HTERT RPE-1 (cell line): ENCODE data around the gene THBS4.

Source experiments
- in situ Hi-C: fragments of 300-500 bp; cut with MboI; formaldehyde crosslinking; loops from 4 replicates; pipeline ENCODE4 v1.14.3; 2020; ENCODE audit warnings: low sequenced_read_pairs

THBS4 gene

DNA sequence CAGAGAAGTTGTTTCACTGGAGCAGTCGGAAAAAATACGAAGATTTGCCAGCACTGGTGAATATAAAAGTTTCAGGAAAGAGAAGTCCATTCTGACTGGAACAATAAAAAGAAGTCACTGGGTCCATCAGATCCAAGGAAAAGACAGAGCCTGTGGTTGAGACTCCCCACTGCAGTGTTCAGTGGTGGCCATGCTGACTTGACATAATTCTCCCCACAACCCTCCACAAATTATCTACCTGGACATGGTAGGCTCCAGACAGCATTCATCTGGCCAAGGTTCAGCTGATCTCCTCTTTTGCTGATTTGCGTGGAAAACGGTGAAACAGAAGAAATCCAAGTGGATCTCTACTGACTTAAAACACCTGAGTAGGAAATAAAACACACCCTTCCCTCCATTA lies 8.0 kb downstream of the THBS4 start:
- in situ Hi-C loops, result no loop called here

DNA sequence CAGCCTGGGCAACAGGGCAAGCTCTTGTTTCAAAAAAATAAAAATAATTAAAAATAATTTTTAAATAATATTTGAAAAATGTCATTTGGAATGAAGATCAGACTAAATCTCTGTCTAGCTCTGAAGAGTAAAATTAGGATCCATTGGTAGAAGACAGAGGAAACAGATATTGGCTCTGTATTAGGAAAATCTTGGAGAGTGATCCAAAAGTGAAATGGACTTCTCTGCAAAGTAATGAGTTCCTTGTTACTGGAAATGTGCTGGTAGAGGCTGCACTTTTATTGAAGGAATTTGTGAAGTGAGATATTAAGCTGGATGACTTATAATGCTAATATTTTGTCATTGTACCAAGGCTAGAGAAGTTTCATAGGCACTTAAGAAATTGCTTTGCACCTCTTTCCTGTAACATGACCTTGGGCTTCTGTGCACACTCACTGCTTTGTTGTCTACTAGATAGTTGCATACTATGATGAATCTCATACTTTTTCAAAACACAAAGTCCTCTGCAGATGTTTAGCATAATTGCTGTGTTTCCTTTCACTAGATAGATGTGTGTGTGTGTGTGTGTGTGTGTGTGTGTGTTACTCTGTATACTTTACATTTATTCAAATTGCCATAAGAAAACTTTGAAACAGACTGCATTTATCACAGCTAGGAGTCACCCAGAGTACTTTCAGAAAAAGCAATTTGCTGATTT lies 13.1 kb downstream of the THBS4 start:
- in situ Hi-C loops, result no loop called here

DNA sequence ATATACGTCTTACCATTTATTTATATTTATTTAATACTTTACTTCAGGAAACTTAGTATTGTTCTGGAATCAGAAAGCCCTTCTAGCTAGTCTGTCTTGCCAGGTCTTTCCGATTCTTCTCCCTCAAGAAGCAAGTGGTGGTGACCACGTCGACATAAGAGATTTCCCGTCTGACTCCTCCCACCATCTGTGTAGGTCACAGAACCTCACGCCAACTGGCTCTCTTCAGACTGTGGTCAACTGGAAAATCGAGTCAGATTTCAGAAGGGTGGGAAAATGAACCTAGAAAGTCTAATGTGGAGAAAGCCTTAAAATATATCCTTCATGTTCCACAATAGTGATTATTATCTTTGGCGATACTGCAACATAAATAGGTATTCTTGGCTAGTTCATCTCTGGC lies 17.3 kb downstream of the THBS4 start:
- in situ Hi-C loops, result no loop called here

DNA sequence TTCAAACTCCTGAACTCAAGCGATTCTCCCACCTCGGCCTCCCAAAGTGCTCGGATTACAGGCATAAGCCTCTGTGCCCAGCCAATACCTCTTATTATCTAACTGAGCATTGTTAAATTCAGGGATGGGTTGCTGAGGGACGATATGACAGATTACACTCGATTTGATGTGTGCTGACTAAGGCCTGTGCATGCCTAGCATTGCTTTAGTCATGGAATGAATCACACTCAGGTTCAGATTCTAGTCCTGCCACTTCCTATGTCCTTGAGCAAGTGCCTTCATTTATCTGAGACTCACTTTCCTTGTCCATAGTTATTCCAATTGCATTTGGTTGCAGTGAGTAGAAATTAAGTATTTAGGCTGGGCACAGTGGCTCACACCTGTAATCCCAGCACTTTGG lies 19.5 kb downstream of the THBS4 start:
- in situ Hi-C loops, result no loop called here

DNA sequence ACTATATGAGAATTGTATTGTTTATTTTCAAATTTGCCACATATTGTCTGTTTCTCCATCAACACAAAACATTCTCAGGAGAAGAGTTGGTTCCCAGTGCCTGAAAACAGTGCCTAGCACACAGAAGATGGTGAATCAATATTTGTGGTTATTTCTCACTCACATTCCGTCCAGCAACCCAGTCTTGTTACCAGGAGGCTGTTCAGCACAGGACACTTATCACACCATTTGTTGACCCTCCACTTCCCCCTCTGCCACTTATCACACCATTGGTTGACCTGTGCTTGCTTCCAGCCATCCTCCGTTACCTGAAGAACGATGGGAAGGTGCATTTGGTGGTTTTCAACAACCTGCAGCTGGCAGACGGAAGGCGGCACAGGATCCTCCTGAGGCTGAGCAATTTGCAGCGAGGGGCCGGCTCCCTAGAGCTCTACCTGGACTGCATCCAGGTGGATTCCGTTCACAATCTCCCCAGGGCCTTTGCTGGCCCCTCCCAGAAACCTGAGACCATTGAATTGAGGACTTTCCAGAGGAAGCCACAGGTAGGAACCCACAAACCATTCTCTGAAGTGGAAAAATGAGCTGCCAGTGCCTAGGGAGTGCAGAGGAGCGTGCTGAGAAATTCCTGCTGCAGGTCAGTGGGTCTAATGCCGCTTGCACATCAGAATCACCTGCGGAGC lies 20.5 kb downstream of the THBS4 start:
- in situ Hi-C loops, result no loop called here

DNA sequence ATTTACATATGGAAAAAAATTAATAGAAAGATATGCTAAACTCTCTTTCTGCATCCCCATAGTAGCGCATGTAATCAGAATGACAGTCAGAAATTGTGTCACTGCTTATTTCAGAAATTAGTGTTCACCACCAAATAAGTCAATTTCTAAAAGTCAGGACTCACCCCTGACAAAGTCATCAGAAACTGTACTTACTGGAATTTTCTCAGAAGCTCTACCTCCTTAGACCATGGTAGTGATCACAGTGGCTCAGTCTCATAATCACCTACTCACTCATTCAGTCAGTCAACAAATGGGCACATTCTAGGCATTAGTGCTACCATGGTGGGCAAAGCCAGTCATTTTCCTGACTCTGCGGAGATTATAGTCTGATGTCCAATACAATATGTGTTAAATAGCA lies 22.0 kb downstream of the THBS4 start:
- in situ Hi-C loops, result no loop called here

DNA sequence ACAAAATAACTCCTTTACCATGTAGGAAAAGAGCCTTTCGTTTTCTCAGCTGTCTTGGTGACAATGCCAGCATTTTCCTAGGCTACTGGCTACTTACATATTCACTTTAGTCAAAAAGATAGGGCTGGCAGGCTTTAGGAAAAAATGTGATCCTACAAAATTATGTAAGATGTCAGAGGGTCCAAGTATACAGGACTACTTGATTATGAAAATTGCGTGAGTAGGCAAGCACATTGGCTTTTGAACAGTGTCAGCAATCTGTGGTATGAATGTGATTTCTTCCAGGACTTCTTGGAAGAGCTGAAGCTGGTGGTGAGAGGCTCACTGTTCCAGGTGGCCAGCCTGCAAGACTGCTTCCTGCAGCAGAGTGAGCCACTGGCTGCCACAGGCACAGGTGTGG lies 22.8 kb downstream of the THBS4 start:
- in situ Hi-C loops, result no loop called here

DNA sequence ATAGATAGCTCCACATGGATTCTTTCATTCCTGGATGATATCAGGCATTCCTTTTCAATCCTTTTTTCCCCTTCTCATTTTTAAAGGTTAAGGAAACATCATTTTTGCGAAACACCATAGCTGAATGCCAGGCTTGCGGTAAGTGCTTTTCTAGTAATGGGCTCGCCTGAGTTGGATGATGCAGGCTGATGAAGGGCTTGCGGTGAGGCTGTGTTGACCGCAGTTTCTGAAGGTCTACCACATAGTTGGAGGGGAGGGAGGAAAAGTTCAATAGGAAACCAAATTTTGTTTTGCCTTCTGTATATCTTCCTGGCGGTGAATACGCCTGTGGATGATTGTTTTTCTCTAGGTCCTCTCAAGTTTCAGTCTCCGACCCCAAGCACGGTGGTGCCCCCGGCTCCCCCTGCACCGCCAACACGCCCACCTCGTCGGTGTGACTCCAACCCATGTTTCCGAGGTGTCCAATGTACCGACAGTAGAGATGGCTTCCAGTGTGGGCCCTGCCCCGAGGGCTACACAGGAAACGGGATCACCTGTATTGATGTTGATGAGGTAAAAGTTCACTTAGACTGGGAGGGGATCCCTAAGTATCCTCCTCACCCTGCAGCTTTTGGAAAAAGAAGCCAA lies 24.3 kb downstream of the THBS4 start:
- in situ Hi-C loops, result no loop called here

DNA sequence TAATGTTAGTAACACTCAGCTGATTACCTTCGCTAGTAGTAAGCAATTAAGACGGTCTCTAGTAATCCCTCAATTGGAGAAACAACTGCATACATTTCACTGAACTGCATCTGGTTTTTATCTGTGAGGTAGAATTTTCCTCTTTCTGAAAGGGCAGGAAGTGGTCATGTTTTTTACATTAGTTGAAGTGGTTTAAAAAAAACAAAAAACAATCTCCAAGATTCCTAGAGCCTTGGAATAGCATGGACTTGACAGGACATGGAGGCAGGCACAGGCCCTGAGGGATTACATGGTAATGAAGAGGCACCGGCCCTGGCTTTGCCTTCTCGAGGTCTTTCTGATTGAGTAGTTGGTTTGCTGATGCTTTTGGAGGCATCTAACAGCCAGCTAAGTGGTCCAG lies 25.8 kb downstream of the THBS4 start:
- in situ Hi-C loops, result no loop called here

DNA sequence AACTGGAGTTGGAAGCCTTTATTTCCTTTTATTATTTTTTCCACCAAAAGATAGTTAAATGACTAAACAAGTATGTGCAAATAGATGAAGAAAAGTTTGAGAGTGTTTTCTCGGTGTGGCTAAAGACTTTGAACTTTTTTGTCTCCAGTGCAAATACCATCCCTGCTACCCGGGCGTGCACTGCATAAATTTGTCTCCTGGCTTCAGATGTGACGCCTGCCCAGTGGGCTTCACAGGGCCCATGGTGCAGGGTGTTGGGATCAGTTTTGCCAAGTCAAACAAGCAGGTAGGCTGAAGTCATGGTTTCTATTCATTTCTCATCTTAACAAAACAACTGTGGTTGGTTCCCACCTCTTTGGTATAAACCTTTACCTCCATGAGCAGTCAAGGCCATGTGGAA lies 26.4 kb downstream of the THBS4 start:
- in situ Hi-C loops, result no loop called here

DNA sequence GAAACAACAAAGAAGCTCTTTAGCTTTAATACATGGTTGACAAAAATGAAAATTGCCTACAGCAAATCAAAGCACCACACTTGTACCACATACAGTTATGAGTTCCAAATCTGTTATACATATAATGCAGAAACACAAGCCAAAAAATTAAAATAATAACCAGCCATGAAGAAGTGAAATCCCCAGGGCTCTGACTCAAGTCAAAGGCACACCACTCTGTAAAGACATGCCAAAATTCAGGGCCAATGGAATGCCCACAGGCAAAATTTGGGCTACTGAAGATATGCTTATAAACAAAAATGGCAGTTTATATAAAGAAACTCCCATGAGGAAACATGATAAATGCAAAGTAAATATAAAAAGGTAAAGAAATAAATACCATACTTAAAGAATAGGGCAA lies 29.0 kb downstream of the THBS4 start:
- in situ Hi-C loops, result no loop called here

DNA sequence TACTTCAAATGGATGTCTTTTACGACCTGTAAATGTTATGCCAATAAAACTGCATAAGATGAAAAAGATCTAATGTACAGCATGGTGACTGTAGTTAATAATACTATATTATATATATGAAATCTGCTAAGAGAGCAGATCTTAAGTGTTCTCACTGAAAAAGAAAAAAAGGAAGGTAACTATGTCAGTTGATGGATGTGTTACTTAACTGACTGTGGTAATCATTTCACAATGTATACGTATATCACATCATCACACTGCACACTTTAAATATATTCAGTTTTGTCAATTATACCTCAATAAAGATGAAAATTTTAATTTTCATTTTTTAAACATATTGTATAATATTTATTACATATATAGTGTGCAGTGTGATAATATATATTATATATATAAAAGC lies 31.9 kb downstream of the THBS4 start:
- in situ Hi-C loops, result no loop called here

DNA sequence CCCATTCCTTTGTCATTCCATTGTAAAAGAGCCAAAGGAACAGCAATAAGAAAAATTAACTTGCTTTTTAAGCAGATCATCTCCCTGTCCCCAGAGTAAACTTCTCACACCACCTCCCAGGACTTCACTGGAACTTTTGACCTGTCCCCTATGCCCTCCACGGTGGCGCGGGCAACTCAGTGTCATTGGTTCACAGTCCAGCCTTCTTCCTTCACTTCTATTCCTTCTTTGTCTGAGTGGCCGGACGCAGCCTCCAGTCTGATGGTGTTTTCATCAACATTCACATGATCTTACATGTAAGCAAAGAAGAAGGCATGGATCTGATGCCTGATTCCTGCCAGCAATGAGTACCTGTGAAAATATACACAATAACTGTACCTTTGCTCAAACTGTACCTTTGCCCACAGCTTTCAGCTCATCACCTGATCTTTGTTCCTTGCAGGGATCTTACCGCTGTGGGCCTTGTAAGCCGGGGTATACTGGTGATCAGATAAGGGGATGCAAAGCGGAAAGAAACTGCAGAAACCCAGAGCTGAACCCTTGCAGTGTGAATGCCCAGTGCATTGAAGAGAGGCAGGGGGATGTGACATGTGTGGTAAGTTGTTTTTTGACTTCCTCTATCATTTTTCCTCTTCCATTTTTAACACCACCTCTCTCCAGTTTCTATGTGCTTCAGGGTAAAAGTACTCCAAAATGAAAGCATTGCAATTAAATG lies 32.5 kb downstream of the THBS4 start:
- in situ Hi-C loops, result no loop called here

DNA sequence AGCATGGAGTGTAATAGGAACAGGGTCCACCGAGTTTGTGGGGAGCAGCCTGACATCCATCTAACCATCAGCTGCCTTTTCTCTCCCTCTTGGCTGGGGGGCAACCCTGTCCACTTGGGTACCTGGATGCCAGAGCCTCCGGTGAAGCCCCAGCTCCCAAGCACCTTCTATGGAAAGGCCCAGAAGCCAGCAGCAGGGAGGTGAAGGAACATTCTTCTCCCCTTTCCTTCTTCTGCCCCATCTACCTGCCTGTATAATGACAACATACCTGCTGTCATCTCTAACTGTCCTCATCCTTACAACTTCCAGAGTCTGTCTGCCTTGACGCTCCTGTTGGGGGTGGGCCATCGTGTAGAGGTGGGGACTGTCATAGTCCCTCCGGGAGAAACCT lies 33.1 kb downstream of the THBS4 start:
- in situ Hi-C loops, result no loop called here

DNA sequence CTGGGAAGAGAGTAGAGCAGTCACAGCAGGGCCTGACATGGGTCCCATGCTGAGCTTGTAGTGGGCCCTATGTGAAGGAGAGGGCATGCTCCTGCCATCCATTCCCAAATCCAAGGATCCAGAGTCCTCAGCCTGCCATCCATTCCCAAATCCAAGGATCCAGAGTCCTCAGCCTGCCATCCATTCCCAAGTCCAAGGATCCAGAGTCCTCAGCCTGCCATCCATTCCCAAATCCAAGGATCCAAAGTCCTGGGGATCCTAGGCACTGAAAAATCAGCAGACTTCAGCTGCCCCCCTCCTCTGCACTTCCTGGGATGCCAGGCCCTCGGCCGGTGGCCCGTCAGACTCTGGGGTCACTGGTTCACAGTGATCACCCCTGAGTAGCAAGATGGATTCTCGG lies 33.6 kb downstream of the THBS4 start:
- in situ Hi-C loops, result no loop called here

DNA sequence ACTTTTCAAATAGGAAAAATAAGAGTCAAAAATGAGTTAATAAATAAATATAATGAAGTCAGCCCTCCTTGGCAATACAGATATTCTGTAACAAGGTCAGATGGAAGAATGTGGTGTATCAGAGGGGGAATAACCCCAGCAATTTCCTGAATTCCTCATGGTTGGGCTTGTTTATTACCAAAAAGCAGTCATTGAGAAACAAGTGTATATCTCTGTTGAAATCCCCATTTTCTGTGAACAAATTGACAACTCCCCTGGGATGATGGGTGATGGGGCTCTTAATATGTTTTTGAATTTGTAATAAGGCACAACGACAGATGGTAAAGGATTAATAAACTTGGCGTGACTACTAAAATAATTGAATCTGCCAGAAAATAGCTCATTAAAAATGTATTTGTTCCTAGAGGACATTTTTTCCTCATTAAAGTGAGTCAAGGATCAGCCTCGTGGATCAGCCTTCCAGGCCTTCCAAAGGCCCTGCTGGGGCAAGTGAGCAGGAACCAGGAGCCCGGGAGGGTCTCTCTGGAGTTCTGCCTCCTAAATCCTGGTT lies 34.2 kb downstream of the THBS4 start:
- in situ Hi-C loops, result no loop called here

DNA sequence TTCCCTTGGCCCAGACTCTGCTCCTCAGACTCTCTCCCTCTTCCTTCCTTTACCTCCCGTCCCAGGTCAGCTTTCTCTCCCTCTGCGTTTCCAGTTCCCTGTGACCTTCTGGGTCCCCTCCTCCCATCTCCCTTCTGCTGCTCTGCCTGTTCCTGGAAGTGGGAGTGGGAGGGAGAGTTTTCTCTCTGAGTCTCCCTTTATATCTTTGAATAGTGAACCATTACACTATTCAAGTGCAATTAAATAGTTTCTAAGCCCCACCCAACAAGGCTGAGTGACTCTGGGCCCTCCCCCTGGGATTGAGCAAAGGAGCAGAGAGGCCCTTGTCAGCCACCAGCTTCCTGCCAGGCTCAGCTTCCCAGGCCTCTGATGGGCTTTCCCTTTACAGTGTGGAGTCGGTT lies 34.8 kb downstream of the THBS4 start:
- in situ Hi-C loops, result no loop called here

DNA sequence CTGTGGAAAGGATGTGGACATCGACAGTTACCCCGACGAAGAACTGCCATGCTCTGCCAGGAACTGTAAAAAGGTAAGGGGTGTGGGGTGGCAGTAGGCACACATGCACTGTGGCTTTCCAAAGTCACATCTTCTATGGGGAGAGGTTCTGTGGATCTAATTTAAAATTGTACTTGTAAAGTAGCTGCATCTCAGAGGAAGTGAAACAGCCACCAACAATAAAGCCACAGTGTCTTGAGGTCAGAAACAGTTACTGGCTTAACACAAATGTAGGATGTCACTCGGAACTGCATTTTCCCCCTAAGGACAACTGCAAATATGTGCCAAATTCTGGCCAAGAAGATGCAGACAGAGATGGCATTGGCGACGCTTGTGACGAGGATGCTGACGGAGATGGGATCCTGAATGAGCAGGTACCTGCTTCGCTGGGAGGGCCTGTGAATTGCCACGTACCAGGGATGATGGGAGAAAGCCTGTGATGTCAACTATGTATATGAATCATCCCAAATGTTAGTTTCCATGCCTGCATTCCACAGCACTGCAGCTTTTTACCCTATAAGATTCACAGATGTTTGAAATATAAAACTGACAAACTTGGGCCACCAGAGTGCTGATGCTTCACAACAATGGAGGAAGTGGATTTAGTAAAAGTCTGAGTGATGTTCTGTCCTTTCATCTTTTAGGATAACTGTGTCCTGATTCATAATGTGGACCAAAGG lies 35.3 kb downstream of the THBS4 start:
- in situ Hi-C loops, result no loop called here

DNA sequence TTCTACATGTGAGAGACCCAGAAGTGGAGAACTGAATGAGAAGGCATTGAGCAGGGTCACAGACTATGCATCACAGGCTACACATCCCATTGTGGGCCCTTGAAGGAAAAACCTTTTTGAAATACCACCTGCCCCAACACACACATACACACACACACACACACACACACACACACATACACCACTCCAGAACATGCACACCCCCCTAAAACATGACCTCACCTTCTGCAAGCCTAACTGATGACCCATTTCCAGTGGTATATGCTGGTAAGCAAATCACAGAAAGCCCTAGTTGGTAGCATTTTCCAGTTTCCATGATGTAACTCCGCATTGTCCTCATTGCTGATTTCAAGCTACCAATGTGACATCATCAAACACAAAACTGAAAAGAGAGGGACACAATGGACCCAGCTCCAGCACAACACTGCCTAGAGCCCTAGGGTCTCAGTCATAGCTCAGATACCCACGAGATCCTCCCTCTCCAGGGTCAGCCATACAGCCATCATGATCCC lies 36.4 kb downstream of the THBS4 start:
- in situ Hi-C loops, result no loop called here
